ENCODE data around the gene SHC1.
A peak's percentile ranks its signal among the peaks of the same experiment; 100 is the strongest.

Gene SHC1

GRCh38 chr1:154931940-154932487 is 38.5 kb downstream of the SHC1 start:
- peak overlapping the region; percentile 71 for H3K27ac ChIP-seq
- TF ChIP-seq, protein P1, sequence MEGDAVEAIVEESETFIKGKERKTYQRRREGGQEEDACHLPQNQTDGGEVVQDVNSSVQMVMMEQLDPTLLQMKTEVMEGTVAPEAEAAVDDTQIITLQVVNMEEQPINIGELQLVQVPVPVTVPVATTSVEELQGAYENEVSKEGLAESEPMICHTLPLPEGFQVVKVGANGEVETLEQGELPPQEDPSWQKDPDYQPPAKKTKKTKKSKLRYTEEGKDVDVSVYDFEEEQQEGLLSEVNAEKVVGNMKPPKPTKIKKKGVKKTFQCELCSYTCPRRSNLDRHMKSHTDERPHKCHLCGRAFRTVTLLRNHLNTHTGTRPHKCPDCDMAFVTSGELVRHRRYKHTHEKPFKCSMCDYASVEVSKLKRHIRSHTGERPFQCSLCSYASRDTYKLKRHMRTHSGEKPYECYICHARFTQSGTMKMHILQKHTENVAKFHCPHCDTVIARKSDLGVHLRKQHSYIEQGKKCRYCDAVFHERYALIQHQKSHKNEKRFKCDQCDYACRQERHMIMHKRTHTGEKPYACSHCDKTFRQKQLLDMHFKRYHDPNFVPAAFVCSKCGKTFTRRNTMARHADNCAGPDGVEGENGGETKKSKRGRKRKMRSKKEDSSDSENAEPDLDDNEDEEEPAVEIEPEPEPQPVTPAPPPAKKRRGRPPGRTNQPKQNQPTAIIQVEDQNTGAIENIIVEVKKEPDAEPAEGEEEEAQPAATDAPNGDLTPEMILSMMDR (conservative IDR thresholded peaks at IDR 0.05): no peak

GRCh38 chr1:154926201-154926600 is 44.3 kb downstream of the SHC1 start:
- TF ChIP-seq, protein P1 (conservative IDR thresholded peaks at IDR 0.05): no peak
- H3K27ac ChIP-seq: no peak overlapping the region

- no peak overlapping the region for H3K27ac ChIP-seq
- TF ChIP-seq, protein P1 (conservative IDR thresholded peaks at IDR 0.05): no peak
Measured at GRCh38 chr1:154925335-154926170, 45.0 kb downstream of the SHC1 start.

- no peak overlapping the region for H3K27ac ChIP-seq
Measured at GRCh38 chr1:154923695-154924094, 46.9 kb downstream of the SHC1 start.

GRCh38 chr1:154913273-154913672 is 57.3 kb downstream of the SHC1 start:
- TF ChIP-seq, protein P1 (conservative IDR thresholded peaks at IDR 0.05): no peak
- H3K27ac ChIP-seq: peak overlapping the region; percentile 2; the same call in 1 of the 2 replicates

More at GRCh38 chr1:154923695-154924094, 46.9 kb downstream of the SHC1 start:
- TF ChIP-seq, protein P1 (conservative IDR thresholded peaks at IDR 0.05): no peak

GRCh38 chr1:154912755-154913154 is 57.8 kb downstream of the SHC1 start:
- peak overlapping the region; percentile 2; the same call in 1 of the 2 replicates for H3K27ac ChIP-seq
- TF ChIP-seq, protein P1 (conservative IDR thresholded peaks at IDR 0.05): no peak

All from VCaP (cell line).